Suprapubic skin (tissue), 3 donors: ENCODE measurements around the gene SVIL.
"Not testable (repeated sequence)": the region's sequence is repeated elsewhere in the genome, so short reads cannot be mapped to it uniquely, and the experiment has no call there.

ENCODE experiments used
- CTCF ChIP-seq, 2 donors: fragments of 200-600 bp in 1 of 2; fragments of 450-650 bp in 1 of 2; sonication (generic) in 1 of 2; IDR thresholded peaks; one replicate each; pipeline ENCODE4 v1.5.1; 2016 to 2019; ENCODE audit warnings: antibody characterized with exemption in 2 of 2, mild to moderate bottlenecking in 1 of 2, moderate library complexity in 1 of 2
- EP300 ChIP-seq: sonication (generic); formaldehyde crosslinking; IDR thresholded peaks from one replicate; pipeline ENCODE4 v1.6.1; 2017; ENCODE audit warnings: antibody characterized with exemption
- POLR2A ChIP-seq, 2 donors: fragments of 450-650 bp; IDR thresholded peaks; one replicate each; pipeline ENCODE4 v1.6.1; 2017; ENCODE audit warnings: antibody characterized with exemption in 2 of 2, mild to moderate bottlenecking in 2 of 2, moderate library complexity in 2 of 2

- not testable (repeated sequence) for TF ChIP-seq POLR2A (IDR thresholded peaks at IDR 0.05); CTCF (IDR thresholded peaks at IDR 0.05); EP300
Observed at GRCh38 chr10:29536691-29537090, 98.1 kb downstream of the SVIL start.
